Fibroblast of lung (primary cell): ENCODE results near the gene ATXN7L2.

Experiments
- EZH2 ChIP-seq: IDR thresholded peaks from 2 replicates; pipeline ENCODE4 v1.5.1; 2012; ENCODE audit warnings: low read length, control low read depth, mild to moderate bottlenecking; ENCODE audit errors: missing control alignments
- TF ChIP-seq, protein P1 (sequence below), 2 donors: IDR thresholded peaks in 1 of 2; conservative IDR thresholded peaks in 1 of 2; 1 replicate in 1 of 2; 2 replicates in 1 of 2; pipeline ENCODE4 v1.5.1; 2011 to 2012; ENCODE audit warnings: low read length in 2 of 2, control low read depth in 1 of 2, inconsistent platforms in 1 of 2, low read depth in 1 of 2, mild to moderate bottlenecking in 1 of 2

DNA sequence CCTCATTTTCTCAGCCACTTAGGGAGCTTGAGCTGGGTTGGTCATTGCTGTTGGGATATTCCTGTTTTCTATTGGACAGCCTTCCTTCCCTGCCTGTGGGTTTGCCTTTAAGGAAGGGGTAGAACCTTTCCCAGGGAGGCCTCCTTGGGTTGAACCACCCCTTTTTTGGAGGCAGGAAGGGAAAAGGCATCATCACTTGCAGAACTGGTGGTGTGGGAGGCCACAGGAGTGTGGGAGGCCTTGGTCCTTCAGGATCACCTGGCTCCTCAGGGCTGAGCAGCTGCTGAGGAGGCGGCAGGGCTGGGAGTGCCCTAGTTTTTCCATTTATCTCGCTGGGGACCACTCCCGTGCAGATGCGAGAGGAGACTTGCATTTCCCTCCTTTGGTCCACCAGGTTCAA, 9.5 kb downstream of the ATXN7L2 start:
- TF ChIP-seq, protein P1, sequence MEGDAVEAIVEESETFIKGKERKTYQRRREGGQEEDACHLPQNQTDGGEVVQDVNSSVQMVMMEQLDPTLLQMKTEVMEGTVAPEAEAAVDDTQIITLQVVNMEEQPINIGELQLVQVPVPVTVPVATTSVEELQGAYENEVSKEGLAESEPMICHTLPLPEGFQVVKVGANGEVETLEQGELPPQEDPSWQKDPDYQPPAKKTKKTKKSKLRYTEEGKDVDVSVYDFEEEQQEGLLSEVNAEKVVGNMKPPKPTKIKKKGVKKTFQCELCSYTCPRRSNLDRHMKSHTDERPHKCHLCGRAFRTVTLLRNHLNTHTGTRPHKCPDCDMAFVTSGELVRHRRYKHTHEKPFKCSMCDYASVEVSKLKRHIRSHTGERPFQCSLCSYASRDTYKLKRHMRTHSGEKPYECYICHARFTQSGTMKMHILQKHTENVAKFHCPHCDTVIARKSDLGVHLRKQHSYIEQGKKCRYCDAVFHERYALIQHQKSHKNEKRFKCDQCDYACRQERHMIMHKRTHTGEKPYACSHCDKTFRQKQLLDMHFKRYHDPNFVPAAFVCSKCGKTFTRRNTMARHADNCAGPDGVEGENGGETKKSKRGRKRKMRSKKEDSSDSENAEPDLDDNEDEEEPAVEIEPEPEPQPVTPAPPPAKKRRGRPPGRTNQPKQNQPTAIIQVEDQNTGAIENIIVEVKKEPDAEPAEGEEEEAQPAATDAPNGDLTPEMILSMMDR (conservative IDR thresholded peaks at IDR 0.05 in 1 of 2, IDR thresholded peaks at IDR 0.05 in 1 of 2; ENCODE audit: low read depth in 1 of 2, low read length in 2 of 2) = no peak
- TF ChIP-seq EZH2 = no peak
